Ascending aorta (tissue), 2 donors: ENCODE data around the gene USP40. TPM values are rescaled to one million over a fixed set of nuclear protein-coding genes. Genes with fewer than 3 reads are reported as not detected.

Experiments
- DNase-seq, 2 donors: peaks; one replicate each; pipeline ENCODE4 v3.0.0-alpha.2; 2019; ENCODE audit warnings: low spot score in 2 of 2
- H3K27ac ChIP-seq, 2 donors: fragments of 200-600 bp; sonication (generic); one replicate each; pipeline ENCODE4 v1.5.1; 2016 to 2017; ENCODE audit warnings: mild to moderate bottlenecking in 1 of 2
- H3K27me3 ChIP-seq: fragments of 200-600 bp; sonication (generic); one replicate; pipeline ENCODE4 v1.5.1; 2017
- H3K36me3 ChIP-seq, 2 donors: fragments of 200-600 bp; sonication (generic); one replicate each; pipeline ENCODE4 v1.5.1; 2016
- H3K4me1 ChIP-seq, 2 donors: fragments of 200-600 bp; sonication (generic); one replicate each; pipeline ENCODE4 v1.5.1; 2016 to 2017; ENCODE audit warnings: mild to moderate bottlenecking in 1 of 2
- H3K4me3 ChIP-seq, 2 donors: fragments of 200-600 bp; sonication (generic); one replicate each; pipeline ENCODE4 v1.5.1; 2016 to 2017; ENCODE audit warnings: mild to moderate bottlenecking in 1 of 2
- H3K9me3 ChIP-seq, 2 donors: fragments of 200-600 bp; sonication (generic); one replicate each; pipeline ENCODE4 v1.5.1; 2016
- intact Hi-C: fragments of 100-400 bp; cut with DNase I; formaldehyde crosslinking; loops from one replicate; pipeline ENCODE4 v1.15.1; 2023
- total RNA-seq: library from RNA; depleted of rRNA; stranded (reverse); fragments of >200 nt; gene quantifications from one replicate; pipeline ENCODE4 v1.1.0, GENCODE V29; 2016
- TF ChIP-seq, protein P1 (sequence below), 3 experiments: fragments of 200-600 bp in 2 of 3; fragments of 450-650 bp in 1 of 3; sonication (generic) in 2 of 3; IDR thresholded peaks; one replicate each; pipeline ENCODE4 v1.5.1; 2016 to 2019; ENCODE audit warnings: antibody characterized with exemption in 3 of 3, mild to moderate bottlenecking in 1 of 3, moderate library complexity in 1 of 3

USP40 gene
- total RNA-seq, 1 donor from 2014 or later = 42.7 TPM

DNA sequence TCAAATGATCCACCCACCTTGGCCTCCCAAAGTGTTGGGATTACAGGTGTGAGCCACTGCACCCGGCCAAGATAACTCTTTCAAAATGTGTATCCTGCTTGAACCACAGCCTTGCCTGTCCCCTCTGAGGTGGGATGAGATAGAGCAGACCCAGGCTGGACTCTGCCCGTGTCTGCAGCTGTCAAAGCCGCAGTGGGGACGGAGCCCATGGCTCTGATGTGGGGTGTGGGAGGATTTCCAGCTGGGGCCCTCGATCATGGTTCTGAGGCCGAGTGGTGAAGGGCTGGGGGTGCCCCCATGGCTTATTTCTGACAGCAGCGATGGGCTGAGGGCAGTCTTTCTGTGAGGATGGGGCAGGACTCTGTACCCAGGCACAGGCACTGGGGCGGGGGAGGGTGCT is 107.8 kb downstream of the USP40 start:
- TF ChIP-seq, protein P1, sequence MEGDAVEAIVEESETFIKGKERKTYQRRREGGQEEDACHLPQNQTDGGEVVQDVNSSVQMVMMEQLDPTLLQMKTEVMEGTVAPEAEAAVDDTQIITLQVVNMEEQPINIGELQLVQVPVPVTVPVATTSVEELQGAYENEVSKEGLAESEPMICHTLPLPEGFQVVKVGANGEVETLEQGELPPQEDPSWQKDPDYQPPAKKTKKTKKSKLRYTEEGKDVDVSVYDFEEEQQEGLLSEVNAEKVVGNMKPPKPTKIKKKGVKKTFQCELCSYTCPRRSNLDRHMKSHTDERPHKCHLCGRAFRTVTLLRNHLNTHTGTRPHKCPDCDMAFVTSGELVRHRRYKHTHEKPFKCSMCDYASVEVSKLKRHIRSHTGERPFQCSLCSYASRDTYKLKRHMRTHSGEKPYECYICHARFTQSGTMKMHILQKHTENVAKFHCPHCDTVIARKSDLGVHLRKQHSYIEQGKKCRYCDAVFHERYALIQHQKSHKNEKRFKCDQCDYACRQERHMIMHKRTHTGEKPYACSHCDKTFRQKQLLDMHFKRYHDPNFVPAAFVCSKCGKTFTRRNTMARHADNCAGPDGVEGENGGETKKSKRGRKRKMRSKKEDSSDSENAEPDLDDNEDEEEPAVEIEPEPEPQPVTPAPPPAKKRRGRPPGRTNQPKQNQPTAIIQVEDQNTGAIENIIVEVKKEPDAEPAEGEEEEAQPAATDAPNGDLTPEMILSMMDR (IDR thresholded peaks at IDR 0.05) = no peak
- Histone ChIP-seq H3K27ac (no peak overlapping the region), H3K36me3 (peaks cover 90 to 100% of the 10 kb centered on the region in 2 donors), H3K27me3 (no peaks in the 10 kb centered on the region), H3K4me3 (no peak overlapping the region), H3K4me1 (no peaks in the 10 kb centered on the region), H3K9me3 (no peaks in the 10 kb centered on the region)
- DNase-seq = no peak
- intact Hi-C loops = no loop called here

DNA sequence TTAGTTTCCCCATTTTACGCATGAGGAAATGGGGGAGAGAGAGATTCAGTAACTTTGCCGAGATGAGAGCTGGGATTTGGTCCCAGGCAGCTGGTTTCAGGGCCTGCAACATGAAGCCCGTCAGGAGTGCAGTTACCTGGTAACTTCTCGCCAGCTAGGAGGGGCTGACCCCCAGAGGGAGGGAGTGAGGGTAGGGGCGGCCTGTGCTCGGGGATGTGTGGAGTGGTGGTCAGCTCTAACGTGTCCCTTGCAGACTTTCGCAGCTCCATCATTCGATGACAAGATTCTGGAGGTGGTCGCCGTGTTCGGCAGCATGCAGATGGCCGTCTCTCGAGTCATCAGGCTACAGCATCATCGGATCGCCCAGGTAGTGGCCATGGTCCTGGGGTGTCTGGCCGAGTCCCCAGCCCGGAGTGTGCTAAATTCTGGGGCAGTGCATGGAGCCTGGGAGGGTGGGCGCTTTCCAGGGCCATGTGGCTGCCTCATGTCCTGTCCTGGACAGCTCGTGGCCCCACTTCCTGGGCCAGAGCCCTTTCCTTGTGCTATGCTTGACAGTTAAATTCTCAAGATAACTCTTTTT is 108.5 kb downstream of the USP40 start:
- no peaks in the 10 kb centered on the region for H3K9me3 ChIP-seq
- DNase-seq = no peak
- H3K27ac ChIP-seq = no peak overlapping the region
- TF ChIP-seq, protein P1 (IDR thresholded peaks at IDR 0.05) = no peak
- H3K4me1 ChIP-seq = no peaks in the 10 kb centered on the region
- H3K4me3 ChIP-seq = no peak overlapping the region
- H3K27me3 ChIP-seq = no peaks in the 10 kb centered on the region
- H3K36me3 ChIP-seq = peaks cover 92 to 100% of the 10 kb centered on the region in 2 donors
- intact Hi-C loops = no loop called here

DNA sequence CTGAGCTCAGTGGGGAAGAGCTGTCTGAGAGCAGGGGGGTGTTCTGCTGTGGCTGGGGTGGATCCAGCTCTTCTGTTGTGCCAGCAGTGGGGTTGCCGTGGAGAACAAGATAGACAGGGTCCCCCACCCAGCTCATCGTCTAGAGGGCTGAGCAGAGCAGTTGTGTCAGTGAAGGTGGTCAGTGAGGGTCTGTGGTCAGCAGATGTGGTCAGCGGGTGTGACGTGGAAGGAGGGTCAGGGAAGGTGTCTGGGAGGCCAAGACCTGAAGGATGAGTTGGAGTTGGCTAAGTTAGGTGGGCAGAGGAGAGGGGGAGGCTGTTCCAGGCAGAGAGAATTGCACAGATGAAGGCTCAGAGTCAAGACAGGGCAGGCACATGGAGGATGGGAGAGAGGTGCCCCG is 109.2 kb downstream of the USP40 start:
- H3K4me3 ChIP-seq = no peak overlapping the region
- H3K9me3 ChIP-seq = no peaks in the 10 kb centered on the region
- H3K27me3 ChIP-seq = no peaks in the 10 kb centered on the region
- no peak for DNase-seq
- H3K4me1 ChIP-seq = no peaks in the 10 kb centered on the region
- intact Hi-C loops = no loop called here
- peaks cover 92 to 100% of the 10 kb centered on the region in 2 donors for H3K36me3 ChIP-seq
- TF ChIP-seq, protein P1 (IDR thresholded peaks at IDR 0.05) = no peak
- no peak overlapping the region for H3K27ac ChIP-seq

DNA sequence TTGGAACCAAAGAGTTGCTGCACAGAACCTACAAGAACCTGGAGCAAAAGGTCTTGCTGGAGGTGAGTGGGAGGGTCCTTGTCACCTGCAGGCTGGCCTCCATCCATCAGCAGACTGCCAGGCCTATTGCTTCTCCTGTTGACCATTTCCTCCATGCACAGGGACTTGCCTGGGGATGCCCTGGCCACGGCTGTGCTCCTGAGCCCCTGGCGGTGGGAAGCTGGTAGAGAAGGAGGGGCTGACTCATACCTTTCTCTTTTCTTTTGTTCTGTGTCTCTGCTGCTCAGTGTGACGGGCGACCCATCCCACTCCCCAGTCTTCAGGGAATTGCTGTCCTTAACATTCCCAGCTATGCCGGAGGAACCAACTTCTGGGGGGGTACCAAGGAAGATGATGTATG is 109.6 kb downstream of the USP40 start:
- TF ChIP-seq, protein P1 (IDR thresholded peaks at IDR 0.05) = no peak
- H3K36me3 ChIP-seq = peaks cover 92 to 100% of the 10 kb centered on the region in 2 donors
- H3K4me1 ChIP-seq = no peaks in the 10 kb centered on the region
- H3K4me3 ChIP-seq = no peak overlapping the region
- DNase-seq = no peak
- intact Hi-C loops = no loop called here
- H3K27ac ChIP-seq = no peak overlapping the region
- no peaks in the 10 kb centered on the region for H3K9me3 ChIP-seq
- no peaks in the 10 kb centered on the region for H3K27me3 ChIP-seq

DNA sequence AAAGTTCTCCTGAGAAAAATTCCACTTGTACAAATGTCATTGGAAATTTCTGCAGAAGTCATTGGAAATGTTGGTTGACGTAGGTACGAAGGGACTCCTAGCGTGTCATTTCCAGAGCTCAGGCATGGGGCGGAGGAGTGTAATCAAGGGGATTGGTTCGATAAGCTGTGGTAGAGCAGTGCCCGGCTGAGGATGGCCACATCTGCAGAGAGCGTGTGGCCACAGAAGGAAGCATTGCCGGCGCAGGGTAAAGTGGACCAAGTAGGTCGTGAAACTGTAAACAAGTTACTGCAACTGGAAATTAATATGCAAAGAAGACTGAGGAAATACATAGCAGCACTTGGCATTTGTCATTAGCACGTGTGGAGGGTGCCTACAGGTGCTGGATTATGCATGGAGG is 110.5 kb downstream of the USP40 start:
- H3K9me3 ChIP-seq = no peaks in the 10 kb centered on the region
- H3K4me1 ChIP-seq = no peaks in the 10 kb centered on the region
- TF ChIP-seq, protein P1 (IDR thresholded peaks at IDR 0.05) = no peak
- peaks cover 92 to 100% of the 10 kb centered on the region in 2 donors for H3K36me3 ChIP-seq
- no peak for DNase-seq
- H3K4me3 ChIP-seq = no peak overlapping the region
- intact Hi-C loops = no loop called here
- no peaks in the 10 kb centered on the region for H3K27me3 ChIP-seq
- no peak overlapping the region for H3K27ac ChIP-seq

DNA sequence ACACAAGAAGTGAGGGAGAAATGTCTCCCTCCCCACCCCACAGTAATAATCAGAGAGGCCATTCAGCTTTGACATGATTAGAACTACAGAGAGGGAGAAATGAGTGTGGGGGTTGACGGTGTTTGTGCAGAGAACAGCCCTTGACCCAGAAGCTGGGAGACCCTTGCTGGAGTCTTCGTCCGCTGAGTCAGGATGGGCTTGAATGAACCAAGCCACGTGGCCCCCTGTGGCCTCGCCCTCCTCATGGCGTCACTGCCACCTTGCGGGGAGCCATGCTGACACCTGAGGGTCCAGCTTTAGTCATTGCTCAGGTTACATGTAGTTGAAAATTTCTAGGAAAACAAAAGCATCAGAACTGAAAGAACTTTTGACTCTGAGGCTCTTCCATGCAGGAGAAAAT is 111.1 kb downstream of the USP40 start:
- DNase-seq = no peak
- H3K36me3 ChIP-seq = peaks cover 92 to 100% of the 10 kb centered on the region in 2 donors
- intact Hi-C loops = no loop called here
- no peaks in the 10 kb centered on the region for H3K27me3 ChIP-seq
- H3K4me1 ChIP-seq = no peaks in the 10 kb centered on the region
- H3K9me3 ChIP-seq = no peaks in the 10 kb centered on the region
- no peak overlapping the region for H3K4me3 ChIP-seq
- no peak overlapping the region for H3K27ac ChIP-seq
- TF ChIP-seq, protein P1 (IDR thresholded peaks at IDR 0.05) = no peak
